Hepatocyte (in vitro differentiated cells): Measurements from ENCODE around the gene RPL22. TPM values are rescaled to one million over a fixed set of nuclear protein-coding genes. Genes with fewer than 3 reads are reported as not detected.
A peak's percentile ranks its signal among the peaks of the same experiment; 100 is the strongest.

Source experiments
- DNase-seq: peaks from one replicate; pipeline ENCODE4 v3.0.0-alpha.2; 2016; ENCODE audit warnings: low spot score
- H2AFZ ChIP-seq: fragments of 200-600 bp; sonication (generic); 2 replicates; pipeline ENCODE4 v1.6.0; 2016; ENCODE audit warnings: antibody characterized with exemption, mild to moderate bottlenecking
- H3K27ac ChIP-seq: fragments of 200-600 bp; sonication (generic); 2 replicates; pipeline ENCODE4 v1.5.1; 2016; ENCODE audit warnings: mild to moderate bottlenecking
- H3K27me3 ChIP-seq: fragments of 200-600 bp; sonication (generic); 2 replicates; pipeline ENCODE4 v1.6.1; 2016
- H3K36me3 ChIP-seq: fragments of 200-600 bp; sonication (generic); replicated peaks from 2 replicates; pipeline ENCODE4 v1.5.1; 2016; ENCODE audit warnings: low read depth; ENCODE audit not compliant: insufficient read depth
- H3K4me1 ChIP-seq: fragments of 200-600 bp; sonication (generic); 2 replicates; pipeline ENCODE4 v1.5.1; 2016; ENCODE audit warnings: mild to moderate bottlenecking, moderate library complexity; ENCODE audit not compliant: insufficient read depth
- H3K4me2 ChIP-seq: fragments of 200-600 bp; sonication (generic); 2 replicates; pipeline ENCODE4 v1.6.0; 2016
- H3K4me3 ChIP-seq: fragments of 200-600 bp; sonication (generic); 2 replicates; pipeline ENCODE4 v1.5.1; 2016; ENCODE audit warnings: mild to moderate bottlenecking
- H3K79me2 ChIP-seq: fragments of 200-600 bp; sonication (generic); 2 replicates; pipeline ENCODE4 v1.6.0; 2017; ENCODE audit warnings: mild to moderate bottlenecking
- H3K9me2 ChIP-seq: fragments of 200-600 bp; sonication (generic); replicated peaks from 2 replicates; pipeline ENCODE4 v1.6.0; 2017; ENCODE audit warnings: mild to moderate bottlenecking; ENCODE audit not compliant: insufficient read depth
- H3K9me3 ChIP-seq: fragments of 200-600 bp; sonication (generic); 2 replicates; pipeline ENCODE4 v1.5.1; 2016; ENCODE audit warnings: low read depth, mild to moderate bottlenecking
- H4K20me1 ChIP-seq: fragments of 200-600 bp; sonication (generic); 2 replicates; pipeline ENCODE4 v1.6.0; 2016; ENCODE audit warnings: mild to moderate bottlenecking; ENCODE audit not compliant: insufficient read depth, poor library complexity, severe bottlenecking
- CTCF ChIP-seq: fragments of 200-600 bp; sonication (generic); IDR thresholded peaks from 2 replicates; pipeline ENCODE4 v1.5.1; 2016; ENCODE audit warnings: antibody characterized with exemption, mild to moderate bottlenecking; ENCODE audit not compliant: poor library complexity
- EZH2 ChIP-seq: fragments of 200-600 bp; sonication (generic); IDR thresholded peaks from 2 replicates; pipeline ENCODE4 v1.6.1; 2016; ENCODE audit warnings: antibody characterized with exemption, mild to moderate bottlenecking, borderline replicate concordance
- EZH2phosphoT487 ChIP-seq: fragments of 200-600 bp; sonication (generic); IDR thresholded peaks from one replicate; pipeline ENCODE4 v1.6.1; 2018; ENCODE audit warnings: antibody characterized with exemption, mild to moderate bottlenecking, low read depth, moderate library complexity; ENCODE audit not compliant: unreplicated experiment, severe bottlenecking
- WGBS: methylation state at CpG from one replicate; pipeline ENCODE4 v1.1.6; 2016; ENCODE audit warnings: low lambda C conversion rate; ENCODE audit errors: missing lambda C conversion rate; 5-methylcytosine and 5-hydroxymethylcytosine counted together
- polyA plus RNA-seq: library from polyadenylated mRNA; unstranded; fragments of >200 nt; fragmentation: Nextera tagmentation; extraction: Ambion mirVana; gene quantifications from 2 replicates; pipeline ENCODE4 v1.2.1, GENCODE V29; 2016
- total RNA-seq: library from RNA; depleted of rRNA; stranded (reverse); fragments of >200 nt; gene quantifications from 2 replicates; pipeline ENCODE4 v1.2.3, GENCODE V29; 2014

The RPL22 gene
- total and polyA plus RNA-seq, 2 experiments from 2014 or later: 103 to 168 TPM

GRCh38 chr1:6241887-6242740 lies 42.7 kb upstream of the RPL22 start:
- peak overlapping the region; percentile 73 for H3K4me2 ChIP-seq
- peaks cover 77% of the 10 kb centered on the region for H3K27me3 ChIP-seq
- no peaks in the 10 kb centered on the region for H3K36me3 ChIP-seq
- no peak overlapping the region for H2AFZ ChIP-seq
- H3K27ac ChIP-seq: no peak overlapping the region
- peaks cover 24% of the 10 kb centered on the region for H3K4me1 ChIP-seq
- H3K9me2 ChIP-seq: no peaks in the 10 kb centered on the region
- no peak overlapping the region for H3K4me3 ChIP-seq
- H3K9me3 ChIP-seq: no peaks in the 10 kb centered on the region
- TF ChIP-seq EZH2phosphoT487 (peak; percentile 13), EZH2 (no peak)
- DNase-seq: peak; percentile 40
- H3K79me2 ChIP-seq: no peaks in the 10 kb centered on the region
- no peaks in the 10 kb centered on the region for H4K20me1 ChIP-seq
- WGBS: 0% methylated on average over 32 of the region's 99 CpGs

GRCh38 chr1:6241107-6241886 lies 41.9 kb upstream of the RPL22 start:
- Histone ChIP-seq H3K9me3 (no peaks in the 10 kb centered on the region), H3K36me3 (no peaks in the 10 kb centered on the region), H3K4me3 (no peak overlapping the region), H3K27ac (no peak overlapping the region), H3K27me3 (peaks cover 69% of the 10 kb centered on the region), H2AFZ (no peak overlapping the region), H3K4me1 (peaks cover 24% of the 10 kb centered on the region), H3K9me2 (no peaks in the 10 kb centered on the region), H3K4me2 (peak overlapping the region; percentile 73), H3K79me2 (no peaks in the 10 kb centered on the region), H4K20me1 (no peaks in the 10 kb centered on the region)
- TF ChIP-seq EZH2phosphoT487: no peak
- TF ChIP-seq EZH2: no peak
- no peak for TF ChIP-seq CTCF
- WGBS: 46% methylated on average over 14 of the region's 33 CpGs
- DNase-seq: no peak

GRCh38 chr1:6239950-6240768 lies 40.8 kb upstream of the RPL22 start:
- no peak overlapping the region for H2AFZ ChIP-seq
- peaks cover 2% of the 10 kb centered on the region for H3K79me2 ChIP-seq
- peaks cover 16% of the 10 kb centered on the region for H3K4me1 ChIP-seq
- peaks cover 58% of the 10 kb centered on the region for H3K27me3 ChIP-seq
- no peak for TF ChIP-seq EZH2phosphoT487
- no peak for TF ChIP-seq CTCF
- no peak for TF ChIP-seq EZH2
- DNase-seq: peak; percentile 40
- H3K36me3 ChIP-seq: no peaks in the 10 kb centered on the region
- no peaks in the 10 kb centered on the region for H3K9me3 ChIP-seq
- no peaks in the 10 kb centered on the region for H3K9me2 ChIP-seq
- H3K27ac ChIP-seq: peak overlapping the region; percentile 23
- H4K20me1 ChIP-seq: no peaks in the 10 kb centered on the region
- H3K4me3 ChIP-seq: no peak overlapping the region
- no peak overlapping the region for H3K4me2 ChIP-seq
- WGBS: 31% methylated on average over 17 of the region's 17 CpGs
